Measurements from ENCODE around the gene ZNF44. TPM values are rescaled to one million over a fixed set of nuclear protein-coding genes. Genes with fewer than 3 reads are reported as not detected.

Gene ZNF44
- total RNA-seq, 1 donor from 2014 or later = 7.3 TPM

DNA sequence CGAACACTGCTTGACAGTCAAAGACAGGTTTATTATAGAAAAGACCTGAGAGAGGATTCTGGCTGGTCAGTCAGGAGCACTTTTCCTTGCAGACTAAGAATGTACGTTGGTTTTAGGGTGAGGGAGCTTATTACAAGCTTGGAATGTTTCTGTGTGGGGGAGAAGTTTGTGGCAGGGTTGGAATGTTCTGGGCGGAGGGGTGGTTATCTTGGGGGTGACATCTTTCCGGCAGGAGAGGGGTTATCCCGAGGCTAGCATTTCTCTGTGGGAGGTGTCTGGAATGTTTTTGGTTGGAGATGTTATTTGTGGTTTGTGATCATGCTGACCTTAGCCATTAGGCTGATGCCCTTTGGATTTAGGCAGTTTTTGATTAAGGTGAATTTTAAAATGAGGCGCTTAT is 70.0 kb downstream of the ZNF44 start:
- peaks cover under 1% of the 10 kb centered on the region for H3K27me3 Mint-ChIP-seq (ENCODE audit: insufficient read depth, low read depth)
- no peaks in the 10 kb centered on the region for H4K20me1 ChIP-seq (ENCODE audit: low read depth)
- peaks cover 56% of the 10 kb centered on the region for H3K9me3 Mint-ChIP-seq
- no peaks in the 10 kb centered on the region for H3K79me2 ChIP-seq (ENCODE audit: low read depth)
- H3K36me3 ChIP-seq = no peaks in the 10 kb centered on the region
- no peak overlapping the region for H3K4me2 ChIP-seq
- no peak overlapping the region for H3K9ac ChIP-seq
- H3K36me3 Mint-ChIP-seq = peaks cover 11% of the 10 kb centered on the region
- TF ChIP-seq EZH2 (IDR thresholded peaks at IDR 0.05) (no peak), EZH2phosphoT487 (IDR thresholded peaks at IDR 0.05) (no peak)
- TF ChIP-seq, protein P1, sequence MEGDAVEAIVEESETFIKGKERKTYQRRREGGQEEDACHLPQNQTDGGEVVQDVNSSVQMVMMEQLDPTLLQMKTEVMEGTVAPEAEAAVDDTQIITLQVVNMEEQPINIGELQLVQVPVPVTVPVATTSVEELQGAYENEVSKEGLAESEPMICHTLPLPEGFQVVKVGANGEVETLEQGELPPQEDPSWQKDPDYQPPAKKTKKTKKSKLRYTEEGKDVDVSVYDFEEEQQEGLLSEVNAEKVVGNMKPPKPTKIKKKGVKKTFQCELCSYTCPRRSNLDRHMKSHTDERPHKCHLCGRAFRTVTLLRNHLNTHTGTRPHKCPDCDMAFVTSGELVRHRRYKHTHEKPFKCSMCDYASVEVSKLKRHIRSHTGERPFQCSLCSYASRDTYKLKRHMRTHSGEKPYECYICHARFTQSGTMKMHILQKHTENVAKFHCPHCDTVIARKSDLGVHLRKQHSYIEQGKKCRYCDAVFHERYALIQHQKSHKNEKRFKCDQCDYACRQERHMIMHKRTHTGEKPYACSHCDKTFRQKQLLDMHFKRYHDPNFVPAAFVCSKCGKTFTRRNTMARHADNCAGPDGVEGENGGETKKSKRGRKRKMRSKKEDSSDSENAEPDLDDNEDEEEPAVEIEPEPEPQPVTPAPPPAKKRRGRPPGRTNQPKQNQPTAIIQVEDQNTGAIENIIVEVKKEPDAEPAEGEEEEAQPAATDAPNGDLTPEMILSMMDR (IDR thresholded peaks at IDR 0.05) = no peak
- H3K4me3 ChIP-seq = no peak overlapping the region
- no peak overlapping the region for H3K4me3 Mint-ChIP-seq
- no peak overlapping the region for H3K27ac ChIP-seq
- no peaks in the 10 kb centered on the region for H3F3A ChIP-seq (ENCODE audit: low read depth)
- no peak overlapping the region for H2AFZ ChIP-seq (replicated peaks)
- no peaks in the 10 kb centered on the region for H3K27me3 ChIP-seq
- no peak overlapping the region for H3K27ac Mint-ChIP-seq
- no peak for DNase-seq (ENCODE audit: low spot score)
- H3K4me1 Mint-ChIP-seq = no peaks in the 10 kb centered on the region
- H3K9me3 ChIP-seq (ENCODE audit: low read depth) = peaks cover 11% of the 10 kb centered on the region
- H3K4me1 ChIP-seq = no peaks in the 10 kb centered on the region

DNA sequence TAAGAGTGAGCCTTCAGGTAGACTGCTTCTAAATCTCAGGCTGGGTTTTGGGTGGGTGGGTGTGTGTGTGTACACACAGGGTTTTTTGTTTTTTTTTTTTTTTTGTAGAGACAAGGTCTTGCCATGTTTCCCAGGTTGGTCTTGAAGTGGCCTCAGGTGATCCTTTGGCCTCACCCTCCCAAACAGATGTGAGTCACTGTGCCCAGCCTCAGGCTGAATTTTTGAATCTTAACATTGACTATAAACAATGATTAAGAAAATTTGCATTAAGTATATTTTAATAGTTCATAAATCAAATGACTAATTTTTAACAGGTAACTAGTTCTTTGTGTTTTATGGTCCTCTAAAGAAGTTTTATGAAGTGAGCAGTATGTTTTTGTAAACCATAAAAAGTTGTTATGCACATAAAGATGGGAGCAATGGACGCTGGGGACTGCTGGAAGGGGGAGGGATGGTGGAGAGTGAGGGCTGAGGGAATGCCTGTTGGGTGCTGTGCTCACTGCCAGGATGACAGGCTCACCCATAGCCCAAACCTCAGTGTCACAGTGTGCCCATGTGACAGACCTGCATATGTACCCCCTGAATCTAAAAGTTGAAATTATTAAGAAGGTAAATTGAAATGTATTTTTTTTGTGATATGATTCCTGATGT is 71.6 kb downstream of the ZNF44 start:
- peaks cover 8% of the 10 kb centered on the region for H3K9me3 ChIP-seq (ENCODE audit: low read depth)
- H3K9ac ChIP-seq = no peak overlapping the region
- Mint-ChIP-seq H3K36me3 (peaks cover 12% of the 10 kb centered on the region), H3K9me3 (peaks cover 62% of the 10 kb centered on the region), H3K4me3 (no peak overlapping the region), H3K4me1 (no peaks in the 10 kb centered on the region), H3K27ac (no peak overlapping the region), H3K27me3 (ENCODE audit: insufficient read depth, low read depth) (no peaks in the 10 kb centered on the region)
- TF ChIP-seq EZH2 (IDR thresholded peaks at IDR 0.05) (no peak), EZH2phosphoT487 (IDR thresholded peaks at IDR 0.05) (no peak)
- TF ChIP-seq, protein P1 (IDR thresholded peaks at IDR 0.05) = no peak
- no peak overlapping the region for H2AFZ ChIP-seq (replicated peaks)
- H3K79me2 ChIP-seq (ENCODE audit: low read depth) = no peaks in the 10 kb centered on the region
- H3F3A ChIP-seq (ENCODE audit: low read depth) = no peaks in the 10 kb centered on the region
- H3K4me1 ChIP-seq = no peaks in the 10 kb centered on the region
- H3K36me3 ChIP-seq = no peaks in the 10 kb centered on the region
- DNase-seq (ENCODE audit: low spot score) = no peak
- no peaks in the 10 kb centered on the region for H4K20me1 ChIP-seq (ENCODE audit: low read depth)
- H3K4me2 ChIP-seq = no peak overlapping the region
- H3K4me3 ChIP-seq = no peak overlapping the region
- H3K27me3 ChIP-seq = no peaks in the 10 kb centered on the region
- no peak overlapping the region for H3K27ac ChIP-seq

Other genes with a start within 250 kb of the ZNF44 start
- 2.6 and 3.0 TPM in 2 replicates for gene ZNF878, start 241.9 kb downstream of the ZNF44 start, total RNA-seq (ENCODE audit: low replicate concordance)
- 16.3 and 16.5 TPM in 2 replicates for gene ZNF844, start 230.2 kb downstream of the ZNF44 start, total RNA-seq (ENCODE audit: low replicate concordance)
- gene ZNF20, start 154.5 kb downstream of the ZNF44 start, total RNA-seq (ENCODE audit: low replicate concordance) = 27.9 and 29.4 TPM in 2 replicates
- 39.8 and 42.9 TPM in 2 replicates for gene ZNF625, start 138.1 kb downstream of the ZNF44 start, total RNA-seq (ENCODE audit: low replicate concordance)
- gene ZNF136, start 131.8 kb downstream of the ZNF44 start, total RNA-seq (ENCODE audit: low replicate concordance) = 16.7 and 17.8 TPM in 2 replicates
- gene ZNF563, start 38.8 kb upstream of the ZNF44 start, total RNA-seq (ENCODE audit: low replicate concordance) = 2.6 and 3.7 TPM in 2 replicates
- gene ZNF442, start 70.8 kb upstream of the ZNF44 start, total RNA-seq (ENCODE audit: low replicate concordance) = 6.0 and 14.9 TPM in 2 replicates
- 7.0 and 8.7 TPM in 2 replicates for gene ZNF799, start 106.4 kb upstream of the ZNF44 start, total RNA-seq (ENCODE audit: low replicate concordance)
- 15.8 and 18.9 TPM in 2 replicates for gene ZNF443, start 146.1 kb upstream of the ZNF44 start, total RNA-seq (ENCODE audit: low replicate concordance)
- 10.9 and 14.6 TPM in 2 replicates for gene ZNF709, start 189.9 kb upstream of the ZNF44 start, total RNA-seq (ENCODE audit: low replicate concordance)